Measurements from ENCODE around the gene COLEC11.

Gene COLEC11

DNA sequence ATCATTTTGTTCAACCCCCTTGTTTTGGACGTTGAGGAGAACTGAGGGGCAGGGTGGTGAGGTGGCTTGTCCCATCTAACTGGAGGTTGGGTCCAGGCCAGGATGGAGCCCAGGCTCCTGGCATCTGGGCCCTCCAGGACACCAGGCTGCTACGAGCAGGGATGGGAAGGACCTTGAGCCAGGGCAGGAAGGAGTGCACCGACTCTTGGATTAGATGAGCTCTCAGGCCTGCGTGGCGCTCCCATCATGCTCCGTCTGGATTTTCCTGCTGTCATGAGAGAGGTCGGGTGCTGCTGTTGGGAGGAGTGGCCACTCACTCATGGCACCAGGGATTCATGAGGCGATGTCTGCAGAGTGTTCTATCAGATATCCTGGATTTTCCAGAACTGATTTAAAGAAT lies 44.7 kb downstream of the COLEC11 start:
- DNase-seq, result no peak

DNA sequence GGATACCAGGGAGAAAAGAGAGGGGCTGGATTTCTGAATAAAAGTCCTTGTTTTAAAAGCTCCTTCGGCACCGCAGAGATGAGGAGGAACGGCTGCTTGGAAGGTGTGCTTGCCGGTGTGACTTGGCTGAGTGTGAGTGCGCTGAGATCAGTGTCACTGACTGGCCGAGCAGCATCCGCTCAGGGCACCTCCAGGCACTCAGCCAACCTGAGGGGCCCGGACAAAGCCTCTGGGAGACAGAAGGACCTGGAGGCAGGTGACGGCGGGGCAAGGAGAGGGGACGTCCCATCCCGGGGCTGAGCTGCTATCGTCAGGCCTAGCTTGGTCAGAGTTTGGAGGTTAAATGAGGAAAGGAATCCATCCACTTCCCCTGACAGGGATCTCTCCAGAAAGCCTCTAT lies 46.3 kb downstream of the COLEC11 start:
- DNase-seq, result no peak

DNA sequence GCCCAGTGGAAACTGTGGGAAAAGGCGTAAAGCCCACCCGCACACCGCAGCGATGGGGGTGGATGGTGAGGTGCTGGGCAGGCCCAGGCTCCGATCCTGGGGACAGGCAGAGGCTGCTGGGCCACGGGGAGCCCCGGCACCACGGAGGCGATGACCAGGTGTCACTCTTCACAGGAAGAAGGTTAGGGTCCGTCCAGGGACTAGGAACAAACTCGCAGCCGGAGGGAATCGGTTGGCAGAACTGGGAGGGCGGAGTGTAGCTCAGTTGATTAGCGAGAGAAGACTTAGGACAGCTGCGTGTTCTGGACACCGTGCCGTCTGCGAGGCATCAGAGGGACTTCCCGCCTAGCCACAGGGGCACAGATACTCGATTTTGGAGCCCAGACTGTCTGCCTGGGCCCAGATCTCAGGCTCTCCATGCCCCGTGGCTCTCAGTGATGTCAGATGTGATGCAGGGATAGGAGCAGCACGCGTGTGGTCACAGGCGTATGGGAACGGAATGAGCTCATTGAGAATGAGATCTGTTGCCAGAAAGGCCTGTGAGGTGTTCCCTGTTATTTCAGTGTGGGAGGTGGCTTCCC lies 47.0 kb downstream of the COLEC11 start:
- no peak for DNase-seq

DNA sequence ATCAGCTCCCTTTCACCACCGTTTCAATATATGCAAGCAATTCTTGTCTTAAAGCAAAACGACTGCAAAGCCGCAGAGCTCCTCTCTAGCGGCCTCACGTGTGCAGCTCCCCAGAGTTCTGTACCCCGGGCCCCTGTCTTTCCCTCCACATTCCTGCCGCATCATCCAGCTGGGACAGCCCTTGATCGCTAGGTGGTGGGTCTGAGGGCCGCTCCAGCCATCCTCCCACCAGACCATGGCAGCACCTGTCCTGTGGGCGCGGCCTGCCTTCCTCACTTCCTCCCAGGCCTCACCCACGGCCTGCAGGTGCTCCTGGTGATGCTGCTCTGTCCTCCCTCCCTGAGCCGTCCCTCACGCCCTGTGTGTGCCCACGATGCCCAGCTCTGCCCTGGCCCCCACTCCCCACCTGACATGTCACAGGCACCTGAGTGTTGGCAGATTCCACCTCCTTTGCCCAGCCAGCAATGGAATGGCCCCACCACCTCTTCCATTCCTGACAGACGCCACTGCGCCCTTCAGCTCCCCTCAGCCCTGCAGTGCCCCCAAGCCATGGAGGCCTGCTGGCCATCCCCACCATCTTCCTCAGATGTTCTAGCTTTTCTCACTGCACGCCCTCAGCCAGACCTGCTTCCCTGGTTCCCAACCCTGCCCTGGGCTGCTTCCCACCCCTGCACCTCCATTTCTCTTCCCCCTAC lies 47.8 kb downstream of the COLEC11 start:
- DNase-seq, result no peak

DNA sequence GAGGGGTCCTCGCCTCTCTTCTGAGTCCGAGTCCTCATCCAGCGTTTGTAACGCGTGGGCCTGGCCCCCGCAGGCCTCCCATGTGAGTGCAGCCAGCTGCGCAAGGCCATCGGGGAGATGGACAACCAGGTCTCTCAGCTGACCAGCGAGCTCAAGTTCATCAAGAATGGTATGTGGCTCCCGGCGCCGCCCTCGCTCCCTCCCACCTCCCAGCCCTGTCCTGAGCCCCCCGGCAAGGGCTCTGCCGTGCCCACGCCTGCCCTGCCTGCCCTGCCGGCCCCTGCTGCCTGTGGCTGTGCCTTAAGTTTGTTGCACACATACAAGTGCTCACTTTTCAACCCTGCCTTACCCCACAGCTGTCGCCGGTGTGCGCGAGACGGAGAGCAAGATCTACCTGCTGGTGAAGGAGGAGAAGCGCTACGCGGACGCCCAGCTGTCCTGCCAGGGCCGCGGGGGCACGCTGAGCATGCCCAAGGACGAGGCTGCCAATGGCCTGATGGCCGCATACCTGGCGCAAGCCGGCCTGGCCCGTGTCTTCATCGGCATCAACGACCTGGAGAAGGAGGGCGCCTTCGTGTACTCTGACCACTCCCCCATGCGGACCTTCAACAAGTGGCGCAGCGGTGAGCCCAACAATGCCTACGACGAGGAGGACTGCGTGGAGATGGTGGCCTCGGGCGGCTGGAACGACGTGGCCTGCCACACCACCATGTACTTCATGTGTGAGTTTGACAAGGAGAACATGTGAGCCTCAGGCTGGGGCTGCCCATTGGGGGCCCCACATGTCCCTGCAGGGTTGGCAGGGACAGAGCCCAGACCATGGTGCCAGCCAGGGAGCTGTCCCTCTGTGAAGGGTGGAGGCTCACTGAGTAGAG lies 48.7 kb downstream of the COLEC11 start:
- no peak for DNase-seq

DNA sequence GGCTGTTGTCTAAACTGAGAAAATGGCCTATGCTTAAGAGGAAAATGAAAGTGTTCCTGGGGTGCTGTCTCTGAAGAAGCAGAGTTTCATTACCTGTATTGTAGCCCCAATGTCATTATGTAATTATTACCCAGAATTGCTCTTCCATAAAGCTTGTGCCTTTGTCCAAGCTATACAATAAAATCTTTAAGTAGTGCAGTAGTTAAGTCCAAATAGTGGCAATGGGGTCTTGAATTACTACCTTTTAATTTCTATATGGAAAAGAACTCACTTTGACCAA lies 49.3 kb downstream of the COLEC11 start:
- no peak for DNase-seq

DNA sequence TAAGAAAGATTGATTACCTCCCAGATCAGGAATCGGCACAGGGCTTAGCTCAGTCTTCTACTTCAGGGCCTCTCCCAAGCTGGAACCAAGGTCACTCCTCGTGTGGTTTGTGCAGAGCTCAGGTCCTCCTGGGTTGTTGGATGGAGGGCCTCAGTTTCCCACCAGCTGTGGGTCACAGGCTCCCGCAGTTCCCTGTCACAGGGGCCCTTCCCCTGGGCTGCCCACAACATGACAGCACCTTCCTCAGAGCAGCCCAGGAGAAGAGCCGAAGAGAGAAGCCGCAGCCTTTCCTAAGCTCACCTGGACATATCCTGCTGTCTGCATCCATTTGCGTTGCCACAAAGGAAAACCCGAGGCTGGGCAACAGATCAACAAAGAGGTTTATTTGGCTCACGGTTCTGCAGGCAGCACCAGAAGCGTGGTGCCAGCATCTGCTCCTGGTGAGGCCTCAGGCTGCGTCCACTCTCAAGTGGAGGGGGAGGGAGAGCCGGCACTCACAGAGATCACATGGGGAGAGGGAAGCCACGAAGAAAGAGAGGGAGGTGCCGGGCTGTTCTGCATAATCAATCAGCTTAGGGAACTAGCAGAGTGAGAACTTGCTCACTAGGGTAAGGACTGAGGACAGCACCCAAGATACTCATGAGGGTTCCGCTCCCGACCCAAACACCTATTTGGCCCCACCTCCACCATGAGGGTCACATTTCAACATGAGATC lies 50.1 kb downstream of the COLEC11 start:
- no peak for DNase-seq

DNA sequence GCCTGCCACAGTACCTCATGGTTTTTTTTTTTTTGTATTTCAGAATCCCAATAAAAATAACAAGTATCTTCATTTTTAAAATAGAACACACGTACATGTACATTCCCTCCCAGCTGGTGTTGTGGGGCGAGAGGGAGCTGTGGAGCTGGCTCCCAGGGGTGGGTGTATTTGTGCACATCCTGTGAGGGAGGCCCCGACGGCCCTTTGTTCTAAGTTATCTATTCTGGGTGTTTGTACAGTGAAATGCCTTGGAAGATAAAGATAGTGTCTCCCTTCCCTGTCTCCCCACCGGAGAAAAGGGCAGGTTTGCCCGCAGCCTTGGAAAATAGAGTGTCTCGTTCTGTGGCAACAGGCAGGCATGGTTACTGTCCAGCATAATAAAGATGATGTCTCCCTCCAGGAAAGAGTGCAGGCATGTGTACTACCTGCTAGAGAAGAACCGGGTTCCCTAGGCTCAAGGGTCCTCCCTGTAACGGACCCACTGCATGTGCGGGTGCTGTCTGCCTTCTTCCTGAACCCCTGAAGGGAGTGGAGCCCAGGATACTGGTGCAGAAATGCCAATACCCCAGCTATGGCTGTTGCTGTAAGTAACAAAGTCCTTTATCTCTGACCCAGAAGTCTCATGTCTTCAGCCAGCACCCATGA lies 51.0 kb downstream of the COLEC11 start:
- no peak for DNase-seq

DNA sequence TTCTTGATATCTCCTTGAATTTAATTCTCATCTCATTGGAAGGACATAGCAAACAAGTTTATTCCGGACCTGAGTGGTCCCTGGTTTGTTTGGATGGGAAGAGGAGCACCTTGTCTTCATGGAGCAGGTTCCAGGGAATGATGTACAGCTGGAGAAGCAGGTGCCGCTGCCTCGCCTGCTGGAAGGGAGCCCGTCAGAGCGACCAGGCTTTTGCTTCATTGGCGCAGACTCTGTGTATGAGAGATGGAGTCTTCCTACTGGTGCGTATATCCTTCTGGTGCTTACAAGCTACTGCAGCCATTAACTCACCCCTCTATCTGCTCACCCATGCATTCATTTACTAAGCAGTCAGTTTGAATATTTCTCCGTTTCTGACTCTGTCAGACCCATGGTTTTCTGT lies 51.5 kb downstream of the COLEC11 start:
- no peak for DNase-seq

DNA sequence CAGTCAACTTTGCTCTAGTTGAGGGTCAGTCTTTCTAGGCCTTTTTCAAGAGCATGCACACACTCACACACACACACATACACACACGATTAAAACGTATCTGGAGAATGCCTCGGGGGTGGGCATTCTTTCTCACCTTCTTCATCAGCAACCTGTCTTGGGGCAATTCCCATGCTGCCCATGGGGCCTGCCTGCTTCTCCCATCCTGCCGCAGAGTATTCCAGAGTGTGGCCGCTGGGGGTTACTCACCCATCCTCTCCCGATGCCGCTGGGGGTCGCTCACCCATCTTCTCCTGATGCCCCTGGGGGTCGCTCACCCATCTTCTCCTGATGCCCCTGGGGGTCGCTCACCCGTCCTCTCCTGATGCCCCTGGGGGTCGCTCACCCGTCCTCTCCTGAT lies 52.3 kb downstream of the COLEC11 start:
- DNase-seq, result no peak

DNA sequence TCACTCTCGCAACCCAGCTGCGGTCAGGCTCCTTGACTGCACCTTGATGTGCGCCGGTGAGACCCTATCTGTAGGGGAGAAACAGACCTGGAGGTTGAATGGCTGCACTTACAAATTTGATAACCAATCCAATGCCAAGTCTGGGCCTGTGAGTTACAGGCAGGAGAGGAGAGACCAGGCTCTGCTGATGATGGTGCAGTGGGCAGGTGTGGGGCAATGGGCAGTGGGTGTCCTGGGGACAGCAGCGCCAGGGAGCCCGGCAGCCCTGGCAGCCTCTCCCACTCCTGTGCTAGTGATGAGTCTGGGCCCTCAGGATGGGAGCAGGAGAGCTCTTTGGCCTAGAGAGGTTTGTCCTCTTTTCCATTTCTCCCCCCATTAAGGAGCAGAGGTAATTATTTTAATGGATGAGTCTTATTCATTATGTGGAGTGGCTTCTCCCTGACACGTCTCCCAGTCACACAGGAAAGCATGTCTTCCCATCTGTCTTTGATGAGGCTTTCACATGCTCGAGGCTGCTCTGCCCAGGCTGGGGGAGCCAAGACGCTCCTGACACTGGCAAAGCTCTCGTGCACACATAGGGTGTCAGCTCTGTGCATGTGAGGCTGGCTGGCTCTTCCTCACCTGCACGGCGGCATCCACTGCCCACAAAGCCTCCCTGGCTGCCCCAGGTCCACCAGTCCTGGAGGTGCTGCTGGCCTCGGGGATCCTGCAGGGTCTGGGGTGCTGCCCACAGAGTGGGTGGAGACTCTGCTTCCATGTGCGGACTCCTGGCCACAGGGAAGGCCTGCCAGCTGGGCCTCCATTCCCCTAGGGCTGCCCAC lies 53.1 kb downstream of the COLEC11 start:
- DNase-seq, result no peak

DNA sequence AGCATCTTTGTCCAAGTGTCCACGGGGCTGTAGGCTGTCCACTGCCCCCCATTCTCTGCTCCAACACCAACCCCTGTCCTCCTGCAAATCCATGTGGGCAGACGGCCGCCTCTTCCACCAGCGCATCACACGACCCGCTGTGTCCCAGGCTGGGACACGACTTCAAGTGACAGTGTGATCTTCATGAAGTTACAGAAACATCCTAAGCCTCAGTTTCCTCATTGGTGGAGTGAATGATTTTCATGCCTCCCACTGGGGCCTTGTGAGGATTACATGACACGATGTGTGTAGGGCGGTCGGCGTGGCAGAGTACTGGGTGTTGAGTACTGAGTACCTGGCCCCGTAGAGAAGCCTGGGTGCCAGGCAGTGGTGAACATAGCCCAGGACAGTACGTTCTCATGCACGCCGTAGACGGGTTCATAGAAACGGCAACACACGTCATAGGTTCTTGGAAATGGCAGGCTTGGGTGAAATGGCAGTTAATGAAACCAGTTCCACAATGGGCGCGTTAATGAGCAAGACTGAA lies 53.8 kb downstream of the COLEC11 start:
- no peak for DNase-seq

DNA sequence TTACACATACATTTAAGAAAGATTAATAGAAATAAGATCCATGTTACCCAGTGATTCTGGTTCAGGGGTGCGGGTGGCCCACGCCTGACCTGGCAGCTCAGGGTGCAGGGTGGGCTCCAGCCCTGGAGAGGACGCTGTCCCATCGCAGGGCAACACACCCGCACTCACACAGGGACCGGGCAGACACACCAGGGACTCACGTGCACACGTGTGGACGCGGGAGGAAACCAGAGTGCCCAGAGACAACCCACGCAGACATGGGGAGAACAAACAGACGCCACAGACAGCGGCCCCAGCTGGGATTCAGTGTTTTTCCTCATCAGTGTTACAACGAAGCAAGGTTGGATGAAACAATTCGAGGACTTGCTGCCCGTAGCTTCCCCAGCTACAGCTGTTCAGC lies 54.7 kb downstream of the COLEC11 start:
- DNase-seq, result no peak

DNA sequence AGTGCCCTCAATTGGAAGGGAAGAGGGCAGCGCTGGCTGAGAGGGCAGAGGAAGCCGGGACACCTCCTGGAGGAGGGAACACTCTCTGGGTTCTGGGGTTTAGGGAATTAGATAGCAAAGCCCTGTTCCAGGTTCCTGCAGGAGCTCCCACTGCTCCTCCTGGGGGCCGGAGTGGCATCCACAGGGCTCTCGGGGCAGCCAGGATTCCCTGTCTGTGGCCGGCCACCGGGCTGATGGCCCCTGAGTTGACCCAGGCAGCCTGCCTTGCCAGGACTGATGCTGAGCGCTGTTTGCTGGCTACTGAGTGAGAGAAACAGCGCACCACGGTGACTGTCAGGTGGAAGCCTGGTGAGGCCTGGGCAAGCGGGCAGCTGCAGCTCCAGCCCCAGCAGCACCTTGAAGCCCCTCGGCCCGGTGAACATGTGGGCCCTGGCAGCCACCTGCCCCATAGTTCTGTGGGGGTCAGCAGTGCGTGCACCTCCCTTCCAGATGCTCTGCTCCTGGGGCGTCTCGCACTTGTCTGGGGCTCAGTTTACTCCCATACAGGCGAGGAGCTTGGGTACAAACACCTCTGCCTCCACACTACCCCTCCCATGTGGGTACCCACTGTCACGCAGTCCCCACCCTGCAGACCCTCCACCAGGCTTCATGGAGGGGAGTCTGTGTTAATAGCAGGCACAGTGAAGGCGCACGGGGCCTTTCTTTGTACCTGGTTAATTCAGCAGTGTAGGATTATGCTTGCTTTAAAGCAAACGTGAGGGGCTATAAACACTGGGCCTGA lies 55.4 kb downstream of the COLEC11 start:
- DNase-seq, result no peak

DNA sequence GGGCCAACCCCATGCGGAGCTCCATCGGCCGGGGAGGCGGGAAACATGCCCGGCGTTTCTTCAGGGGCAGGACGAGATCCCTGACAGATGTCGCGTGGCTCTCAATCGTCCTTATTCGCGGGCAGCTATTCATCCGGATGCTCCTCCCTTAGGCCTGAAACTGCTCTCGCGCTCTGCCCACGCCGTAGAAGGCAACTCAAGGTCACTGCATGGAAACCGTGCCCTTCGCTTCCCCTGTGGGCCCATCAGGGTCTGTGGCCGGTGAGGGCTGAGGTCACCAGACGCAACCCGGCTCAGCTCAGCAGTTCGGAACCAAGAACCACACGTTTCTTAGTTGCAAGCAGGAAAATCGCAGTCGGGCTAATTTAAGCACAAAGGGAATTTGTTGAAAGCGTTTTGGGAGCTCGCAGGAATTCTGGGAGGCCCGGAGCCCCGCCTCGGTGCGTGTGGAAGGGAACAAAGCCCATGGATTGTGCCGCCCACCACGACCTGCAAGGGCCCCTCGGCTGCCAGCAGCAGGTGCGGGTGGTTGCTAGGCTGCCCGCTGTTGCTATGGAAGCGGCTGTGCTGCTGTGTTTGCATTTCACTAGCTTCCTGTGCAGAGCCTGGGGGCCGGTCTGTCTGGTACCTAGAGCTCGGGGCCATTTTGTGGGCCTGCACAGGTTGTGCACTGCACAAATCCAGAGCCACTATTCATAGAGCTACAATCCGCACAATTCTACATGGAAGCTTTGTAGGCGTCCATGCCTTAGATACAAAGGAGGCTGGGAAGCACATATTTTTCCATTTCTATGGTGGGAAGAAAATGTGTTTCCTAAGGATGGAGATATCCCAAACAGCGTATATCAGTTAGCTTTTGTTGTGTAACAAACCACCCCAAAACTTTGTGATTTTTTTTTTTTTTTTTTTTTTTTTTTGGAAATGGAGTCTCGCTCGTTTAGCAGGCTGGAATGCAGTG lies 57.1 kb downstream of the COLEC11 start:
- peak; percentile 77 for DNase-seq

DNA sequence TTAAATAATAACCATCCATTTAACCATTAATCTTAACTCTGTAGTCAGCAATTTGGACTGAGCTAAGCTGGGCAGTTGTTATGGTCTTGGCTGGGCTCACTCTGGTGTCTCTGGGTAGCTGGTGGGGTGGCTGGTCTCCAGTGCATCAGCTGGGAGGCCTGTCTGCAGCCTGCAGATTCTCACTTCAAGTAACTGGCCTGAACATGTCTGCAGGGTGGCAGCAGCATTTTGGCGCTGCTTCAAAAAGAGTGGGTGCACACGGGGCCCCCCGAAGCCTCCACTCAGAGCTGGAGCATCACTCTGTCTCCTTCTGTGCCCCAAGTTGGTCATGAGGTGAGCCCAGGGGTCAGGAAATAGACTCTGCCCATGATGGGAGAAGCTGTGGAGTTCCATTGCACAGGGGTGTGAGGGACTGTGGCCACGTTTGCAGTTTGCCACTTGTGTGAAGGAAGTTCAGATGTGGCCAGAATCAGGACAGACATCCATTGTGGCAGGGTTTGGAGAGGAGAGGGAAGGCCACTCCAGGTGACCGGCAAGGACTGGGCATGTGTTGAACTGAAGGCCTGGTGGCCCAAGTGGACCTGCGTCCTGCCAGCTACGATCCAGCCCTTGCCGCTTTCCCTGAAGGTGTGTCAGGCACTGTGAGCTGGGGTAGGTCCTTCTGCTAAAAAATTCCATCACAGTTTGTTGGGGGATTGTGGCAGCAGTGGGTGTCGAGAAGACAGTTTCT lies 58.1 kb downstream of the COLEC11 start:
- DNase-seq, result no peak

DNA sequence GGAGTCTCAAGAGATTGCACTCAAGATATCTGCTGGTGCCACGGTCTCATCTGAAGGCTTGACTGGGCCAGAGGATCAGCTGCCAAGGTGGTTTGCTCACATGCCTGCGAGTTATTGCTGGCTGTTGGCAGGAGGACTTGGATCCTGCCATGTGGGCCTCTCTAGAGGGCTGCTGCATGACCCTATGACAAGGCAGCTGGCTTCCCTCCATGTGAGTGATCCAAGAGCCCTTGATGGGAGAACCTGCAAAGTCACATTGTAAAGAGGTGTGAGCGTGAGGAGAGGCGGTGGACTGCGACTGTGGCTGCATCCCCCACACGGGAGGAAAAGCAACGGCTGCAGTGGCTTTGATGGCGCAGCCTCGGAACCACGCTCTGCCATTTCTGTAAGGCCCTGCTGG lies 59.1 kb downstream of the COLEC11 start:
- no peak for DNase-seq

DNA sequence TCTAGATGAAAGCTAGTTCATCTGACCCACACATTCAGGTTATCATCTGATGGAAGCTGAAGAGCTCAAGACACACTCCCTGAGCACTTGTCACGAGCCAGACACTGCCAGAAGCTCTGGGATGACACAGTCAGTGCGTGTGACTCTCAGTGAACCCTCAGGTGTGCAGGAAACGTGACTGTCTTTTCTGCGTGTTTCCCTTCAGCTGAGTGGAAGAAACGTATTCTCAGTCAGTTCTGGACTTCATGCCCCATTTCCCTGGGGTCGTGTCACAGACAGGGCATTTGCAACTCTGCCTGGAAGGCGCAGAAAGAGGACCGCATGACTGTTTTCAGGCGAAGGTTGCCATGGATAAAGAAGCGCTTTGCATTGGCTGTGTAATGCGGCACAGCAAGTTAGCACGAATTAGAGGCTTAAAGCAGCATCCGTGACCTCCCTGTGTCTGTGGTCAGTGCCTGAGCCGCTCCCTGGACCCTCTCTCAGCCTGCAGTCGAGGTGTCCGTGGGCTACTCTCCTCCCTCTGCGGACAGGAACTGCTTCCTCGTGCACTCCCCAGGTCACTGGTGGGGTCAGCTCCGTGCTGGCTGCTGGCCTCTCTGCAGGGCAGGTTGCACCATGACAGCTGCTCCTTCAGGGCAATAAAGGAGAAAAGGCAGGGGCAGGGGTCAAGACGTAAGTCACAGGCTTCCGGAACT lies 59.8 kb downstream of the COLEC11 start:
- no peak for DNase-seq
